ENCODE results near the gene ZBTB21. TPM values are rescaled to one million over a fixed set of nuclear protein-coding genes. Genes with fewer than 3 reads are reported as not detected.

ZBTB21 gene
- polyA plus RNA-seq, 3 donors = 4.7 to 7.2 (median 6.3) TPM

DNA sequence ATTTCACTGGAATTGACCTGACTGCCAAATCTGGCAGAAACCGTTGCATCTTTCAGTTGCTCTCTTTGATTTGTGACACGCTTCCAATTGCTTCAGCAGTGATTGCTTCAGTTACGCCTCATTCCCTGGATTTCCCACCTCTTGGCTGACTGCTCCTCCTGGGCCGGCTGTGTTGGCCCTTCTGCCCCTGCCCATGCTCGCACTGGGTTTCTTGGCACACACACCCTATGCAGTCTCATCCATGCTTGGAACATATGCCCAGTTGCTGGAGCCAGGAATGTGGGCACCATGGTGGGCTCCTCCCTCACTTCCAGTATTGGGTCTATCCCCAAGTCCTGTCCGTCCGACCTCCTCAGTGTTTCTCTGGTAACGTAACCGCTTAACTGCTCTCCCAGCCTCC, 2.2 kb upstream of the ZBTB21 start:
- intact Hi-C loops (cut with micrococcal nuclease) = loop anchor here (5.0 to 10.0 kb wide), 5 partner anchors 45 to 222 kb away; no protein-coding TSS in a partner anchor
- H3K27ac ChIP-seq (ENCODE audit: low read depth in 1 of 2, low read length in 2 of 2) = no peak overlapping the region
- DNase-seq = no peak
- H2AFZ ChIP-seq (ENCODE audit: insufficient read depth, low read depth, low read length, poor library complexity, severe bottlenecking) = no peak overlapping the region
- Mint-ChIP-seq H3K36me3 (peaks cover 11 to 12% of the 10 kb centered on the region in 2 donors), H3K27me3 (ENCODE audit: low read depth in 3 of 3) (peaks cover 24% of the 10 kb centered on the region in 3 donors), H3K4me3 (peak overlapping the region in 1 of 2 donors; percentile 61), H3K27ac (peak overlapping the region in 1 of 7 donors; percentile 9), H3K4me1 (peaks cover 15% of the 10 kb centered on the region), H3K9me3 (peaks cover 0 to 14% (median 4%) of the 10 kb centered on the region in 7 donors)
- H3K4me1 ChIP-seq (ENCODE audit: control insufficient read depth in 1 of 2, insufficient read depth in 2 of 2, low read length in 2 of 2) = peaks cover 10 to 19% of the 10 kb centered on the region in 2 donors
- peaks cover 10% of the 10 kb centered on the region for H3K79me2 ChIP-seq (ENCODE audit: insufficient read depth, low read length)
- H3K9ac ChIP-seq (ENCODE audit: insufficient read depth, low read length, poor library complexity, severe bottlenecking) = no peak overlapping the region
- peaks cover 0 to 5% of the 10 kb centered on the region in 2 donors for H3K36me3 ChIP-seq (replicated peaks in 1 of 2; ENCODE audit: control insufficient read depth in 1 of 2, insufficient read depth in 2 of 2, low read length in 2 of 2)
- TF ChIP-seq, protein P1, sequence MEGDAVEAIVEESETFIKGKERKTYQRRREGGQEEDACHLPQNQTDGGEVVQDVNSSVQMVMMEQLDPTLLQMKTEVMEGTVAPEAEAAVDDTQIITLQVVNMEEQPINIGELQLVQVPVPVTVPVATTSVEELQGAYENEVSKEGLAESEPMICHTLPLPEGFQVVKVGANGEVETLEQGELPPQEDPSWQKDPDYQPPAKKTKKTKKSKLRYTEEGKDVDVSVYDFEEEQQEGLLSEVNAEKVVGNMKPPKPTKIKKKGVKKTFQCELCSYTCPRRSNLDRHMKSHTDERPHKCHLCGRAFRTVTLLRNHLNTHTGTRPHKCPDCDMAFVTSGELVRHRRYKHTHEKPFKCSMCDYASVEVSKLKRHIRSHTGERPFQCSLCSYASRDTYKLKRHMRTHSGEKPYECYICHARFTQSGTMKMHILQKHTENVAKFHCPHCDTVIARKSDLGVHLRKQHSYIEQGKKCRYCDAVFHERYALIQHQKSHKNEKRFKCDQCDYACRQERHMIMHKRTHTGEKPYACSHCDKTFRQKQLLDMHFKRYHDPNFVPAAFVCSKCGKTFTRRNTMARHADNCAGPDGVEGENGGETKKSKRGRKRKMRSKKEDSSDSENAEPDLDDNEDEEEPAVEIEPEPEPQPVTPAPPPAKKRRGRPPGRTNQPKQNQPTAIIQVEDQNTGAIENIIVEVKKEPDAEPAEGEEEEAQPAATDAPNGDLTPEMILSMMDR (IDR thresholded peaks at IDR 0.05) = no peak
- peaks cover 10 to 23% of the 10 kb centered on the region in 2 donors for H3K27me3 ChIP-seq (ENCODE audit: control insufficient read depth in 2 of 2, insufficient read depth in 2 of 2, low read length in 2 of 2)
- H3K4me3 ChIP-seq (replicated peaks in 1 of 3; ENCODE audit: low read depth in 2 of 3, low read length in 3 of 3) = no peak overlapping the region
- no peaks in the 10 kb centered on the region for H3K9me3 ChIP-seq (replicated peaks in 1 of 2; ENCODE audit: control insufficient read depth in 1 of 2, insufficient read depth in 1 of 2, low read length in 2 of 2)
- no peak overlapping the region for H3K4me2 ChIP-seq (replicated peaks; ENCODE audit: extremely low read depth, low read length, poor library complexity, severe bottlenecking)
- H4K20me1 ChIP-seq (ENCODE audit: insufficient read depth, low read length) = peaks cover 8% of the 10 kb centered on the region
- 93% methylated on average over 9 of the region's 9 CpGs for WGBS (ENCODE audit: insufficient coverage)

GRCh38 chr21:42010507-42011495, 641 bp upstream of the ZBTB21 start:
- H3K4me3 ChIP-seq (replicated peaks in 1 of 3; ENCODE audit: low read depth in 2 of 3, low read length in 3 of 3) = peak overlapping the region; percentile 36 to 81 (median 60)
- intact Hi-C loops (cut with micrococcal nuclease) = loop anchor here (2.0 to 10.0 kb wide), 6 partner anchors 46 to 224 kb away; no protein-coding TSS in a partner anchor
- peaks cover 14 to 18% of the 10 kb centered on the region in 2 donors for H3K36me3 Mint-ChIP-seq
- peaks cover 10 to 23% of the 10 kb centered on the region in 2 donors for H3K27me3 ChIP-seq (ENCODE audit: control insufficient read depth in 2 of 2, insufficient read depth in 2 of 2, low read length in 2 of 2)
- H3K79me2 ChIP-seq (ENCODE audit: insufficient read depth, low read length) = peaks cover 10% of the 10 kb centered on the region
- H3K4me1 ChIP-seq (ENCODE audit: control insufficient read depth in 1 of 2, insufficient read depth in 2 of 2, low read length in 2 of 2) = peaks cover 10 to 19% of the 10 kb centered on the region in 2 donors
- H3K9ac ChIP-seq (ENCODE audit: insufficient read depth, low read length, poor library complexity, severe bottlenecking) = peak overlapping the region; percentile 87
- no peaks in the 10 kb centered on the region for H3K9me3 ChIP-seq (replicated peaks in 1 of 2; ENCODE audit: control insufficient read depth in 1 of 2, insufficient read depth in 1 of 2, low read length in 2 of 2)
- H3K4me1 Mint-ChIP-seq = peaks cover 19% of the 10 kb centered on the region
- WGBS (ENCODE audit: insufficient coverage) = under 1% methylated on average over 104 of the region's 120 CpGs
- H3K9me3 Mint-ChIP-seq = peaks cover 0 to 14% (median 4%) of the 10 kb centered on the region in 7 donors
- peak overlapping the region; percentile 86 for H2AFZ ChIP-seq (ENCODE audit: insufficient read depth, low read depth, low read length, poor library complexity, severe bottlenecking)
- DNase-seq = peak in 1 of 3 donors; percentile 13
- peak overlapping the region in 5 of 7 donors; percentile 54 to 99 (median 69) for H3K27ac Mint-ChIP-seq
- H3K27me3 Mint-ChIP-seq (ENCODE audit: low read depth in 3 of 3) = peaks cover 24% of the 10 kb centered on the region in 3 donors
- TF ChIP-seq, protein P1 (IDR thresholded peaks at IDR 0.05) = no peak
- peaks cover 0 to 9% of the 10 kb centered on the region in 2 donors for H3K36me3 ChIP-seq (replicated peaks in 1 of 2; ENCODE audit: control insufficient read depth in 1 of 2, insufficient read depth in 2 of 2, low read length in 2 of 2)
- peak overlapping the region; percentile 90 for H3K4me2 ChIP-seq (replicated peaks; ENCODE audit: extremely low read depth, low read length, poor library complexity, severe bottlenecking)
- peaks cover 15% of the 10 kb centered on the region for H4K20me1 ChIP-seq (ENCODE audit: insufficient read depth, low read length)
- H3K27ac ChIP-seq (ENCODE audit: low read depth in 1 of 2, low read length in 2 of 2) = peak overlapping the region in 1 of 2 donors; percentile 94
- H3K4me3 Mint-ChIP-seq = peak overlapping the region; percentile 81 to 93

Data from CD14-positive monocyte (primary cell).